HEK293 (cell line): ENCODE results near the gene MAMDC2.

Source experiments
- CTCF ChIA-PET: fragments of 350-600 bp; formaldehyde crosslinking; extraction: SDS; loops from one replicate; lab custom pipeline; 2021; ENCODE audit warnings: antibody characterized with exemption; lab: Yijun Ruan, JAX
- POLR2A ChIA-PET: fragments of 300-600 bp; formaldehyde crosslinking; extraction: SDS; loops from one replicate; lab custom pipeline; 2020; ENCODE audit warnings: antibody characterized with exemption, inconsistent platforms; lab: Yijun Ruan, JAX
- H3K27ac ChIP-seq: fragments of 200-500 bp; sonication (Bioruptor generic); 2 replicates; pipeline ENCODE4 v1.5.1; 2014; ENCODE audit warnings: low read depth, low read length, control low read depth, inconsistent platforms; ENCODE audit errors: extremely low read depth
- H3K36me3 ChIP-seq, 2 experiments: fragments of 200-500 bp in 1 of 2; sonication (Bioruptor generic) in 1 of 2; 1 replicate in 1 of 2; 2 replicates in 1 of 2; pipeline ENCODE4 v1.5.1; 2014 to 2017; ENCODE audit warnings: inconsistent platforms in 2 of 2, low read length in 2 of 2; ENCODE audit not compliant: control insufficient read depth in 2 of 2, insufficient read depth in 1 of 2
- H3K4me1 ChIP-seq: fragments of 200-500 bp; sonication (Bioruptor generic); 2 replicates; pipeline ENCODE4 v1.5.1; 2014; ENCODE audit warnings: mild to moderate bottlenecking, low read length, inconsistent platforms; ENCODE audit not compliant: control insufficient read depth, insufficient read depth
- H3K4me3 ChIP-seq: 2 replicates; pipeline ENCODE4 v1.5.1; 2011; ENCODE audit warnings: low read depth, mild to moderate bottlenecking, control low read depth, low read length, moderate library complexity
- H3K9me3 ChIP-seq: fragments of 200-500 bp; sonication (Bioruptor generic); 2 replicates; pipeline ENCODE4 v1.5.1; 2014; ENCODE audit warnings: low read depth, low read length, inconsistent platforms; ENCODE audit not compliant: control insufficient read depth, insufficient read depth
- EGR2 ChIP-seq: fragments of 450-650 bp; formaldehyde crosslinking; IDR thresholded peaks from 2 replicates; pipeline ENCODE4 v1.5.1; 2016; ENCODE audit warnings: low read depth, missing biosample characterization, missing genetic modification characterization
- MZF1 ChIP-seq: fragments of 450-650 bp; formaldehyde crosslinking; IDR thresholded peaks from 2 replicates; pipeline ENCODE4 v1.5.1; 2017; ENCODE audit warnings: missing biosample characterization, missing genetic modification characterization, borderline replicate concordance
- TRIM28 ChIP-seq: IDR thresholded peaks from 2 replicates; pipeline ENCODE4 v1.6.1; 2011; ENCODE audit warnings: low read length, control low read depth, borderline replicate concordance
- ZBTB48 ChIP-seq: fragments of 450-650 bp; formaldehyde crosslinking; IDR thresholded peaks from 2 replicates; pipeline ENCODE4 v1.5.1; 2016; ENCODE audit warnings: missing biosample characterization, missing genetic modification characterization
- ZFHX2 ChIP-seq: fragments of 450-650 bp; formaldehyde crosslinking; conservative IDR thresholded peaks from 2 replicates; pipeline ENCODE4 v1.5.1; 2016; ENCODE audit warnings: missing biosample characterization, missing genetic modification characterization
- ZNF155 ChIP-seq: fragments of 450-650 bp; formaldehyde crosslinking; IDR thresholded peaks from 2 replicates; pipeline ENCODE4 v1.5.1; 2016; ENCODE audit warnings: missing biosample characterization, missing genetic modification characterization
- ZNF19 ChIP-seq: fragments of 450-650 bp; formaldehyde crosslinking; IDR thresholded peaks from 2 replicates; pipeline ENCODE4; 2016; ENCODE audit warnings: missing biosample characterization, missing genetic modification characterization, low read depth
- ZNF23 ChIP-seq: fragments of 450-650 bp; formaldehyde crosslinking; IDR thresholded peaks from 2 replicates; pipeline ENCODE4 v1.5.1; 2016; ENCODE audit warnings: missing biosample characterization, missing genetic modification characterization, borderline replicate concordance
- ZNF391 ChIP-seq: fragments of 450-650 bp; formaldehyde crosslinking; IDR thresholded peaks from 2 replicates; pipeline ENCODE4 v1.5.1; 2016; ENCODE audit warnings: low read depth, missing biosample characterization, missing genetic modification characterization, borderline replicate concordance
- ZNF530 ChIP-seq: fragments of 450-650 bp; formaldehyde crosslinking; IDR thresholded peaks from 2 replicates; pipeline ENCODE4 v1.5.1; 2016; ENCODE audit warnings: low read depth, missing biosample characterization, missing genetic modification characterization
- ZNF571 ChIP-seq: fragments of 450-650 bp; formaldehyde crosslinking; IDR thresholded peaks from 2 replicates; pipeline ENCODE4 v1.5.0; 2017; ENCODE audit warnings: missing biosample characterization, missing genetic modification characterization
- ZNF626 ChIP-seq: fragments of 450-650 bp; sonication (Bioruptor Pico); formaldehyde crosslinking; IDR thresholded peaks from 2 replicates; pipeline ENCODE4 v1.5.1; 2018; ENCODE audit warnings: missing biosample characterization, missing genetic modification characterization, inconsistent platforms
- ZNF677 ChIP-seq: fragments of 450-650 bp; IDR thresholded peaks from 2 replicates; pipeline ENCODE4 v1.5.0; 2018; ENCODE audit warnings: missing biosample characterization, mild to moderate bottlenecking, missing genetic modification characterization, moderate library complexity
- ZNF777 ChIP-seq: fragments of 450-650 bp; formaldehyde crosslinking; IDR thresholded peaks from 2 replicates; pipeline ENCODE4 v1.5.1; 2017; ENCODE audit warnings: missing biosample characterization, missing genetic modification characterization, borderline replicate concordance
- ZNF791 ChIP-seq: fragments of 450-650 bp; formaldehyde crosslinking; IDR thresholded peaks from 2 replicates; pipeline ENCODE4 v1.5.1; 2016; ENCODE audit warnings: missing biosample characterization, missing genetic modification characterization
- ZNF830 ChIP-seq: fragments of 450-650 bp; IDR thresholded peaks from 2 replicates; pipeline ENCODE4 v1.5.0; 2018; ENCODE audit warnings: missing biosample characterization, missing genetic modification characterization, low read depth, mild to moderate bottlenecking, moderate library complexity
- TF ChIP-seq, protein P1 (sequence below): fragments of 450-650 bp; formaldehyde crosslinking; IDR thresholded peaks from 2 replicates; pipeline ENCODE4 v1.5.1; 2016; ENCODE audit warnings: missing biosample characterization, missing genetic modification characterization
- TF ChIP-seq, protein P2 (sequence below): fragments of 450-650 bp; formaldehyde crosslinking; IDR thresholded peaks from 2 replicates; pipeline ENCODE4 v1.5.1; 2016; ENCODE audit warnings: missing biosample characterization, missing genetic modification characterization
- TF ChIP-seq, protein P3 (sequence below): fragments of 450-650 bp; formaldehyde crosslinking; IDR thresholded peaks from 2 replicates; pipeline ENCODE4 v1.5.1; 2016; ENCODE audit warnings: missing biosample characterization, missing genetic modification characterization, borderline replicate concordance
- TF ChIP-seq, protein P4 (sequence below): fragments of 450-650 bp; formaldehyde crosslinking; IDR thresholded peaks from 2 replicates; pipeline ENCODE4 v1.5.1; 2016; ENCODE audit warnings: missing biosample characterization, missing genetic modification characterization
- TF ChIP-seq, protein P5 (sequence below): fragments of 450-650 bp; formaldehyde crosslinking; IDR thresholded peaks from 2 replicates; pipeline ENCODE4 v1.5.1; 2016; ENCODE audit warnings: missing biosample characterization, missing genetic modification characterization, low read depth

Gene MAMDC2

DNA sequence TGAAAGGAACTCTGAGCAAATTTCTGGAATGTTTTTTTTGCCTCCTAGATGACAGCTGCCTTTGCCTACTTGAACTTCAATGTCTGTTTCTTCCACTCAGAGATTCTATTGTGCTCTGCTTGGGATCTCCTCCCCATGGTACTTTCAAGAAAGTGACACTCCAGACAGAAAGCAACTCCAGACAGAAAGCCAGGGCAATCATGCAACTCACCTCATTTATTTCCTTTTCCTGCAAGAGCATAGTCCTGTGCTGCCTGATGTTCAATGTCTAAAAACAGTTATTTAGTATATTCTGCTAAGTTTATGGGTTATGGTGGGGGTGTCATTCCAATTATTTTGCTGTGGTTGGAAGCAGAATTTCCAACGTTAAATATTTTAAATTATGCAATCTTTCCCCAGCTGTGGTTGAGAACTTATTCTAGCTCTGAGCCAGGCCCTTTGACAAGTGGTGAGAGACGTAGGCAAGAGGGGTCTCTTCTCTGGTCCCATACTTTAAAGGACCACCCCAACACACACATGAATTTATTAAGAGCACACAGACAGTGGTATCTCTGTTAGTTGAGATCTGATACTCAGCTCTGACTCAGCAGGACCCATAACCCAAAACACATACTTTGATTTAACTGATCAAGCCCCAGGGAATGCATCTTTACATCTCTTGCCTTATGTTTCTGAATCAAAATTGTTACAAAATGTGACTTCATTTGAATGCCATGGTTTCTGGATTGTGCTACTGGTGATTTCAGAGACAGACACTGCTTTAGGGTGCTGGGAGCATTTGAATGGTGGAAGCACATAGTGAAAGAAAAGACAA is 39.5 kb upstream of the MAMDC2 start:
- H3K36me3 ChIP-seq = no peaks in the 10 kb centered on the region
- no peak overlapping the region for H3K4me3 ChIP-seq
- H3K4me1 ChIP-seq = no peaks in the 10 kb centered on the region
- H3K27ac ChIP-seq = no peak overlapping the region
- TF ChIP-seq, protein P1, sequence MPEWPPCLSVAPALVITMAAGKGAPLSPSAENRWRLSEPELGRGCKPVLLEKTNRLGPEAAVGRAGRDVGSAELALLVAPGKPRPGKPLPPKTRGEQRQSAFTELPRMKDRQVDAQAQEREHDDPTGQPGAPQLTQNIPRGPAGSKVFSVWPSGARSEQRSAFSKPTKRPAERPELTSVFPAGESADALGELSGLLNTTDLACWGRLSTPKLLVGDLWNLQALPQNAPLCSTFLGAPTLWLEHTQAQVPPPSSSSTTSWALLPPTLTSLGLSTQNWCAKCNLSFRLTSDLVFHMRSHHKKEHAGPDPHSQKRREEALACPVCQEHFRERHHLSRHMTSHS = no peak
- TF ChIP-seq ZFHX2 (tag by site-specific recombination) (no peak), ZNF19 (tag by site-specific recombination) (no peak), ZNF677 (tag by site-specific recombination) (no peak), ZBTB48 (no peak)
- TF ChIP-seq, protein P2, sequence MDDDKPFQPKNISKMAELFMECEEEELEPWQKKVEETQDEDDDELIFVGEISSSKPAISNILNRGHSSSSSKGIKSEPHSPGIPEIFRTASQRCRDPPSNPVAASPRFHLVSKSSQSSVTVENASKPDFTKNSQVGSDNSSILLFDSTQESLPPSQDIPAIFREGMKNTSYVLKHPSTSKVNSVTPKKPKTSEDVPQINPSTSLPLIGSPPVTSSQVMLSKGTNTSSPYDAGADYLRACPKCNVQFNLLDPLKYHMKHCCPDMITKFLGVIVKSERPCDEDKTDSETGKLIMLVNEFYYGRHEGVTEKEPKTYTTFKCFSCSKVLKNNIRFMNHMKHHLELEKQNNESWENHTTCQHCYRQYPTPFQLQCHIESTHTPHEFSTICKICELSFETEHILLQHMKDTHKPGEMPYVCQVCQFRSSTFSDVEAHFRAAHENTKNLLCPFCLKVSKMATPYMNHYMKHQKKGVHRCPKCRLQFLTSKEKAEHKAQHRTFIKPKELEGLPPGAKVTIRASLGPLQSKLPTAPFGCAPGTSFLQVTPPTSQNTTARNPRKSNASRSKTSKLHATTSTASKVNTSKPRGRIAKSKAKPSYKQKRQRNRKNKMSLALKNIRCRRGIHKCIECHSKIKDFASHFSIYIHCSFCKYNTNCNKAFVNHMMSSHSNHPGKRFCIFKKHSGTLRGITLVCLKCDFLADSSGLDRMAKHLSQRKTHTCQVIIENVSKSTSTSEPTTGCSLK = no peak
- TF ChIP-seq, protein P3, sequence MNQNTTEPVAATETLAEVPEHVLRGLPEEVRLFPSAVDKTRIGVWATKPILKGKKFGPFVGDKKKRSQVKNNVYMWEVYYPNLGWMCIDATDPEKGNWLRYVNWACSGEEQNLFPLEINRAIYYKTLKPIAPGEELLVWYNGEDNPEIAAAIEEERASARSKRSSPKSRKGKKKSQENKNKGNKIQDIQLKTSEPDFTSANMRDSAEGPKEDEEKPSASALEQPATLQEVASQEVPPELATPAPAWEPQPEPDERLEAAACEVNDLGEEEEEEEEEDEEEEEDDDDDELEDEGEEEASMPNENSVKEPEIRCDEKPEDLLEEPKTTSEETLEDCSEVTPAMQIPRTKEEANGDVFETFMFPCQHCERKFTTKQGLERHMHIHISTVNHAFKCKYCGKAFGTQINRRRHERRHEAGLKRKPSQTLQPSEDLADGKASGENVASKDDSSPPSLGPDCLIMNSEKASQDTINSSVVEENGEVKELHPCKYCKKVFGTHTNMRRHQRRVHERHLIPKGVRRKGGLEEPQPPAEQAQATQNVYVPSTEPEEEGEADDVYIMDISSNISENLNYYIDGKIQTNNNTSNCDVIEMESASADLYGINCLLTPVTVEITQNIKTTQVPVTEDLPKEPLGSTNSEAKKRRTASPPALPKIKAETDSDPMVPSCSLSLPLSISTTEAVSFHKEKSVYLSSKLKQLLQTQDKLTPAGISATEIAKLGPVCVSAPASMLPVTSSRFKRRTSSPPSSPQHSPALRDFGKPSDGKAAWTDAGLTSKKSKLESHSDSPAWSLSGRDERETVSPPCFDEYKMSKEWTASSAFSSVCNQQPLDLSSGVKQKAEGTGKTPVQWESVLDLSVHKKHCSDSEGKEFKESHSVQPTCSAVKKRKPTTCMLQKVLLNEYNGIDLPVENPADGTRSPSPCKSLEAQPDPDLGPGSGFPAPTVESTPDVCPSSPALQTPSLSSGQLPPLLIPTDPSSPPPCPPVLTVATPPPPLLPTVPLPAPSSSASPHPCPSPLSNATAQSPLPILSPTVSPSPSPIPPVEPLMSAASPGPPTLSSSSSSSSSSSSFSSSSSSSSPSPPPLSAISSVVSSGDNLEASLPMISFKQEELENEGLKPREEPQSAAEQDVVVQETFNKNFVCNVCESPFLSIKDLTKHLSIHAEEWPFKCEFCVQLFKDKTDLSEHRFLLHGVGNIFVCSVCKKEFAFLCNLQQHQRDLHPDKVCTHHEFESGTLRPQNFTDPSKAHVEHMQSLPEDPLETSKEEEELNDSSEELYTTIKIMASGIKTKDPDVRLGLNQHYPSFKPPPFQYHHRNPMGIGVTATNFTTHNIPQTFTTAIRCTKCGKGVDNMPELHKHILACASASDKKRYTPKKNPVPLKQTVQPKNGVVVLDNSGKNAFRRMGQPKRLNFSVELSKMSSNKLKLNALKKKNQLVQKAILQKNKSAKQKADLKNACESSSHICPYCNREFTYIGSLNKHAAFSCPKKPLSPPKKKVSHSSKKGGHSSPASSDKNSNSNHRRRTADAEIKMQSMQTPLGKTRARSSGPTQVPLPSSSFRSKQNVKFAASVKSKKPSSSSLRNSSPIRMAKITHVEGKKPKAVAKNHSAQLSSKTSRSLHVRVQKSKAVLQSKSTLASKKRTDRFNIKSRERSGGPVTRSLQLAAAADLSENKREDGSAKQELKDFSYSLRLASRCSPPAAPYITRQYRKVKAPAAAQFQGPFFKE = no peak
- ChIA-PET POLR2A (no interaction called here), CTCF (no interaction called here)
- H3K9me3 ChIP-seq = no peaks in the 10 kb centered on the region

DNA sequence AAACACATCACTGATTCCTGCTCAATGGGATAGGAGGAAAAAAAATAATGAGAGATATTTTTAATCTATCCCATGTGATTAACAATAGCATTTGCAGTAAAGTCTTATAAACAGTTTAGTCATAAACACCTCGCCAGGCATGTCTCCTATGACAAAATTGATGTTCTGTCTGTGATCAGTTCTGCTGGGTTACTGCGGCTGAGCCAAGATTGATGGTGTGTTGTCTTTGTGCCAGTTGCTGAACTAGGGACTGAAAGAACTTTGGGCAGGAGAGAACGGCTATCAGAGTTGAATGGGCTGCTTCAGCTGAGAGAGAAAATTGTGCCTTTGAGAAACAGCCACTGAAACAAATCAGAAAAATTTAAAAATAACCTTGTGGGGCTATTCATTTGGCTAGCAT is 37.3 kb upstream of the MAMDC2 start:
- H3K4me1 ChIP-seq = no peaks in the 10 kb centered on the region
- ChIA-PET POLR2A (no interaction called here), CTCF (no interaction called here)
- no peaks in the 10 kb centered on the region for H3K36me3 ChIP-seq
- no peak overlapping the region for H3K27ac ChIP-seq
- H3K4me3 ChIP-seq = no peak overlapping the region
- H3K9me3 ChIP-seq = no peaks in the 10 kb centered on the region
- TF ChIP-seq ZNF777 (tag by site-specific recombination) = no peak
- TF ChIP-seq ZNF830 (tag by site-specific recombination) = no peak
- no peak for TF ChIP-seq TRIM28
- TF ChIP-seq ZNF791 = no peak
- TF ChIP-seq ZNF626 (tag by site-specific recombination) = no peak
- no peak for TF ChIP-seq ZNF155 (tag by site-specific recombination)
- TF ChIP-seq ZNF391 (tag by site-specific recombination) = no peak
- TF ChIP-seq ZNF530 (tag by site-specific recombination) = no peak
- TF ChIP-seq ZNF23 (tag by site-specific recombination) = no peak
- TF ChIP-seq, protein P4, sequence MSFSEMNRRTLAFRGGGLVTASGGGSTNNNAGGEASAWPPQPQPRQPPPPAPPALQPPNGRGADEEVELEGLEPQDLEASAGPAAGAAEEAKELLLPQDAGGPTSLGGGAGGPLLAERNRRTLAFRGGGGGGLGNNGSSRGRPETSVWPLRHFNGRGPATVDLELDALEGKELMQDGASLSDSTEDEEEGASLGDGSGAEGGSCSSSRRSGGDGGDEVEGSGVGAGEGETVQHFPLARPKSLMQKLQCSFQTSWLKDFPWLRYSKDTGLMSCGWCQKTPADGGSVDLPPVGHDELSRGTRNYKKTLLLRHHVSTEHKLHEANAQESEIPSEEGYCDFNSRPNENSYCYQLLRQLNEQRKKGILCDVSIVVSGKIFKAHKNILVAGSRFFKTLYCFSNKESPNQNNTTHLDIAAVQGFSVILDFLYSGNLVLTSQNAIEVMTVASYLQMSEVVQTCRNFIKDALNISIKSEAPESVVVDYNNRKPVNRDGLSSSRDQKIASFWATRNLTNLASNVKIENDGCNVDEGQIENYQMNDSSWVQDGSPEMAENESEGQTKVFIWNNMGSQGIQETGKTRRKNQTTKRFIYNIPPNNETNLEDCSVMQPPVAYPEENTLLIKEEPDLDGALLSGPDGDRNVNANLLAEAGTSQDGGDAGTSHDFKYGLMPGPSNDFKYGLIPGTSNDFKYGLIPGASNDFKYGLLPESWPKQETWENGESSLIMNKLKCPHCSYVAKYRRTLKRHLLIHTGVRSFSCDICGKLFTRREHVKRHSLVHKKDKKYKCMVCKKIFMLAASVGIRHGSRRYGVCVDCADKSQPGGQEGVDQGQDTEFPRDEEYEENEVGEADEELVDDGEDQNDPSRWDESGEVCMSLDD (tag by site-specific recombination) = no peak
- TF ChIP-seq MZF1 (tag by site-specific recombination) = no peak
- TF ChIP-seq, protein P5, sequence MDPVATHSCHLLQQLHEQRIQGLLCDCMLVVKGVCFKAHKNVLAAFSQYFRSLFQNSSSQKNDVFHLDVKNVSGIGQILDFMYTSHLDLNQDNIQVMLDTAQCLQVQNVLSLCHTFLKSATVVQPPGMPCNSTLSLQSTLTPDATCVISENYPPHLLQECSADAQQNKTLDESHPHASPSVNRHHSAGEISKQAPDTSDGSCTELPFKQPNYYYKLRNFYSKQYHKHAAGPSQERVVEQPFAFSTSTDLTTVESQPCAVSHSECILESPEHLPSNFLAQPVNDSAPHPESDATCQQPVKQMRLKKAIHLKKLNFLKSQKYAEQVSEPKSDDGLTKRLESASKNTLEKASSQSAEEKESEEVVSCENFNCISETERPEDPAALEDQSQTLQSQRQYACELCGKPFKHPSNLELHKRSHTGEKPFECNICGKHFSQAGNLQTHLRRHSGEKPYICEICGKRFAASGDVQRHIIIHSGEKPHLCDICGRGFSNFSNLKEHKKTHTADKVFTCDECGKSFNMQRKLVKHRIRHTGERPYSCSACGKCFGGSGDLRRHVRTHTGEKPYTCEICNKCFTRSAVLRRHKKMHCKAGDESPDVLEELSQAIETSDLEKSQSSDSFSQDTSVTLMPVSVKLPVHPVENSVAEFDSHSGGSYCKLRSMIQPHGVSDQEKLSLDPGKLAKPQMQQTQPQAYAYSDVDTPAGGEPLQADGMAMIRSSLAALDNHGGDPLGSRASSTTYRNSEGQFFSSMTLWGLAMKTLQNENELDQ (tag by site-specific recombination) = no peak
- no peak for TF ChIP-seq ZNF571 (tag by site-specific recombination)
- no peak for TF ChIP-seq EGR2 (tag by site-specific recombination)
